ENCODE measurements around the gene RIMBP2.

RIMBP2 gene

DNA sequence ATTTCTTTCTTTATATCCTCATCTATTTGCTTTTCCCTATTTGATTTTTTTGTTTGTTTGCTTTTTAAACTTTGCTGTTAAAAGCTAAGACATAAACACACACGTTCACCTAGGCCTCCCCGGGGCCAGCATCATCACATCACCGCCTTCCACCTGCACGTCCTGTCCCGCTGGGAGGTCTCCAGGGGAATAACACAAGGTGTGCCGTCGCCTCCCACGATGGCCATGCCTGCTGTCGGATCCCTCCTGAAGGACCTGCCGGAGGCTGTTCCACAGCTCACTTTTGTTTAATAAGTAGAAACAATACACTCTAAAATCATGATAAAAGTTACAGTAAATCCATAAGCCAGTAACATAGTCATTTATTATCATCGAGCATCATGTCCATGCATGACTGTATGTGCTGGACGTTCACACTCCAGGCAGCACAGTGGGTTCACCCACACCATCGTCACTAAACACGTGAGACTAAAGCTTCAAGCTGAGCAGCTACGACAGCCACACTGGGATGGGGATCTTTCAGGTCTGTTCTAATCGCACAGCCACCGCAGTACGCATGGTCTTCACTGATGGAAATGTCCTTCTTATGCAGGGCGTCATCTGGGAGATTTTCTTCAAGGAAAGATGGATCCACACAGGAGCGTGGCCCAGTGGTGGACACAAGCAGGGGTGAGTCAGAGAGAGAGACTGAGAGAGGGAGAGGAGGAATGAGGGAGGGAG, 3.6 kb downstream of the RIMBP2 start:
- in situ Hi-C loops (cut with MboI; ENCODE audit: low sequenced_read_pairs, unreplicated experiment) = no loop called here
- TF ChIP-seq, protein P1, sequence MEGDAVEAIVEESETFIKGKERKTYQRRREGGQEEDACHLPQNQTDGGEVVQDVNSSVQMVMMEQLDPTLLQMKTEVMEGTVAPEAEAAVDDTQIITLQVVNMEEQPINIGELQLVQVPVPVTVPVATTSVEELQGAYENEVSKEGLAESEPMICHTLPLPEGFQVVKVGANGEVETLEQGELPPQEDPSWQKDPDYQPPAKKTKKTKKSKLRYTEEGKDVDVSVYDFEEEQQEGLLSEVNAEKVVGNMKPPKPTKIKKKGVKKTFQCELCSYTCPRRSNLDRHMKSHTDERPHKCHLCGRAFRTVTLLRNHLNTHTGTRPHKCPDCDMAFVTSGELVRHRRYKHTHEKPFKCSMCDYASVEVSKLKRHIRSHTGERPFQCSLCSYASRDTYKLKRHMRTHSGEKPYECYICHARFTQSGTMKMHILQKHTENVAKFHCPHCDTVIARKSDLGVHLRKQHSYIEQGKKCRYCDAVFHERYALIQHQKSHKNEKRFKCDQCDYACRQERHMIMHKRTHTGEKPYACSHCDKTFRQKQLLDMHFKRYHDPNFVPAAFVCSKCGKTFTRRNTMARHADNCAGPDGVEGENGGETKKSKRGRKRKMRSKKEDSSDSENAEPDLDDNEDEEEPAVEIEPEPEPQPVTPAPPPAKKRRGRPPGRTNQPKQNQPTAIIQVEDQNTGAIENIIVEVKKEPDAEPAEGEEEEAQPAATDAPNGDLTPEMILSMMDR (IDR thresholded peaks at IDR 0.05; ENCODE audit: borderline replicate concordance, control extremely low read depth, extremely low read depth, insufficient read depth, missing control alignments) = no peak
- no peak for DNase-seq (ENCODE audit: low spot score)

DNA sequence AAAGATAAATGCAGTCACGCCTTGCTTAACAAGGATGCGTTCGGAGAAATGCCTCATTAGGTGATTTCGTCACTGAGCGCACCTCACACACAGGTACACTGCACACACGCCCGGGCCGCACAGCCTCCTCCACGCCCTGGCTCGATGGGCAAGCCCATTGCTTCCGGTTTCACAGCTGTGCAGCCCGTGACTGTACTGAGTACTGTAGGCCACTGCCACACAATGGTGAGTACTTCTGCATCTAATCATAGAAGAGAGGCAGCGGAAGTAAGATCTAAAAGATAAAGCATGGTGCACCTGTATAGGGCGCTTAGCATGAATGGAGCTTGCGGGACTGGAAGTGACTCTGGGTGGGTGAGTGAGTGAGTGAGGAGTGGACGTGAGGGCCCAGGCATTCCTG, 4.3 kb downstream of the RIMBP2 start:
- DNase-seq (ENCODE audit: low spot score) = no peak
- in situ Hi-C loops (cut with MboI; ENCODE audit: low sequenced_read_pairs, unreplicated experiment) = no loop called here
- TF ChIP-seq, protein P1 (IDR thresholded peaks at IDR 0.05; ENCODE audit: borderline replicate concordance, control extremely low read depth, extremely low read depth, insufficient read depth, missing control alignments) = no peak

DNA sequence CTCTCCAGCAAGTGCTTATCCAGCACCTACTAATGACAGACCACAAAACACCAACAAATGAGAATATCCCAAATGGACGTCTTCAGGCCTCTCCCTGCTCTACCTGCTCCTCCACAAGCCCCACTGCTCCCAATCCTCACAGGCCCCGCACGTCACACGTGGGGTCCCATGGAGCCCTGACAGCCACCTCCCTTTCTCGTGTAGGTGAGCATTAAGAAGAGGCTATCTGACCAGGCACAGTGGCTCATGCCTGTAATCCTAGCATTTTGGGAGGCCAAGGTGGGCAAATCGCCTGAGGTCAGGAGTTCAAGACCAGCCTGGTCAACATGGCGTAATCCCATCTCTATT, 5.4 kb downstream of the RIMBP2 start:
- no peak for DNase-seq (ENCODE audit: low spot score)
- TF ChIP-seq, protein P1 (IDR thresholded peaks at IDR 0.05; ENCODE audit: borderline replicate concordance, control extremely low read depth, extremely low read depth, insufficient read depth, missing control alignments) = no peak
- in situ Hi-C loops (cut with MboI; ENCODE audit: low sequenced_read_pairs, unreplicated experiment) = no loop called here

DNA sequence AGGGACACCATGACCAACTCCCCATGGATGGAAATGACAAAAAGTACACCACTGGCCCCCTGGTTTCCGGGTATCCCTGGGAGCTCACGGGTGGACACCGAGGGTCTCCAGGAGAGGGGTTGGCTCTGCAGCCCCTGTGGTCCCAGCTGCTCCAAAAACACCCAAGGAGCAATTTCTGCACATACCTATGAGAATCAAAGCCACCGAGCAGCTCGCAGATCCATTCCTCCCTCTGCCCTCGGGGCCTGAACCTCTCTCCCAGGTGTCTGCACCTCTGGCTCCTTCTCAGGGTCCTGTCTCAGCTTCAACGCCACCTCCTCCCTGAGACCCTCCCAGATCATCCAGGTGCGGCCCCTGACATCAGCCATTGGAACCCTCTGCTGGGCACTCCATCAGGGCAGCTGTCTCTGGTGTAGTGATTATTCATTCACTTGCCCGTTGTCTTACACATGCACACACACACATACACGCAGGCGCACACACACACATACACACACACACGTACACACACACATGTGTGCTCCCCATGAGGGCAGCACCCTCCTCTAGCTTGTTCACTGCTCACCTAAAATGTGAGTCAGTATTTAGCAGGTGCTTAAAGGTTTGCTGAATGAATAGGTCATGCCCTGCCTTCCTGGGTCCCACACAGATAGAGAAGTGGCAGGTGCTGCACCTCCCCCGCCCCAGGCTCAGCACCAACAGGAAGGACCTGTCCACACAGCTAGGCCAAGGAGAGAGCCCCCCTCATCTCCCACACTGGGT, 5.9 kb downstream of the RIMBP2 start:
- DNase-seq (ENCODE audit: low spot score) = no peak
- TF ChIP-seq, protein P1 (IDR thresholded peaks at IDR 0.05; ENCODE audit: borderline replicate concordance, control extremely low read depth, extremely low read depth, insufficient read depth, missing control alignments) = no peak
- in situ Hi-C loops (cut with MboI; ENCODE audit: low sequenced_read_pairs, unreplicated experiment) = no loop called here

DNA sequence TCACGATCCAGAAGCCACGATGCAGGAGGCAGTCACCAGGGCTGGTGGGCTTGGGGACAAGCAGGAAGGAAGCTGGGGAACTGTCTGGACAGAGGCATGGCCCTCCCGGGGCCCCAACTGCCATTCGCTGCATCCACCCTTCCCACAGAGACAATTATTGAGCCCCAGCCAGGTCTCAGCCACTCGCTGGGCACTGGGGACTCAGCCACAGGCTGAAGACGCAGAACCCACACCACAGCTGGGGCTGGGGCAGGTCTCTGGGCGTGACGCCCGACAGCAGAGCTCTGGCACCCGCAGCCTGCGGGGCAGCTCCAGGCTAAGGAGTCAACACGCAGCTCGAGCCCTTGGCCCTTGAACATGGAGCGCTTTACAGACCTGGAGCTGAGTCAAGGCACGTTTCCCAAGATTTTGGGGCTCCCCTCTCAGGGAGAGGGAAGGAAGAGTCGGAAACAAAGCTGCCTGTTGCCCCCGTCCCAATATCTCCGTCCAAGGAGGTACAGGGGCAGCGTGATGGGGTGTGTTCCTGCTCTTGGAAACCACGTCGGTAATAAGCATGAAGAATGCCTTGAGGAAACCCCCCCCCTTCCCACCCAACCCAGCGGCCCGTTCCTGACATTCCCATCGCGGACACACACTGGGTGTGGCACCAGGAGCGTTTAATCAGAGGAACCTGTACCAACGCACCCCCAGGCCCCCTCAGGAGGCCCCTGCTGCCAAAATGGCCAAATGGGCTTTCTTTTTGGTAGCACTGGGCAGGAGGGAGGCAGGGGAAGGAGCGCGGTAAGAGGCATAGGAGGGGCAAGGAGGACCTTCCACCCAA, 6.7 kb downstream of the RIMBP2 start:
- in situ Hi-C loops (cut with MboI; ENCODE audit: low sequenced_read_pairs, unreplicated experiment) = no loop called here
- TF ChIP-seq, protein P1 (IDR thresholded peaks at IDR 0.05; ENCODE audit: borderline replicate concordance, control extremely low read depth, extremely low read depth, insufficient read depth, missing control alignments) = no peak
- DNase-seq (ENCODE audit: low spot score) = no peak

DNA sequence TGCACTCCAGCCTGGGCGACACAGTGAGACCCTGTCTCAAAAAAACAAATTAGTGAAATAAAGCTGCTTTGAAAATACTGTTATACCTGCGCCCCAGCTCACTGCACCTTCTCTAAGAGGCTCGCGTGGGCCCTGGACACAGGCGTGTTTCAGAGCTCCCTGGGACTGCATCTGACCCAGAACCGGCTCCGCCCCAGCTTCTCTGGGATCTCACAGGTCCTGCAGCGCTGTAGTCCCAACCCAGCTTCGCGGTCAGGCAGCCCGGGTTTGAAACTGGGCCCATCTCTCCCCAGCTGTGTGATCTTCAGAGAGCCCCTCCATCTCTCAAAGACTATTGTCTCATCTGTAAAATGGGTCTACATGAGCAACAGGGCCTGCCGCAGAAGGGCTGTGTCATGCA, 7.5 kb downstream of the RIMBP2 start:
- in situ Hi-C loops (cut with MboI; ENCODE audit: low sequenced_read_pairs, unreplicated experiment) = no loop called here
- TF ChIP-seq, protein P1 (IDR thresholded peaks at IDR 0.05; ENCODE audit: borderline replicate concordance, control extremely low read depth, extremely low read depth, insufficient read depth, missing control alignments) = no peak

More for the DNA sequence above, 7.5 kb downstream of the RIMBP2 start:
- DNase-seq (ENCODE audit: low spot score) = no peak
